Vagina (tissue), 2 donors: Measurements from ENCODE around the gene CIAO3. TPM values are rescaled to one million over a fixed set of nuclear protein-coding genes. Genes with fewer than 3 reads are reported as not detected.
"Not testable (repeated sequence)": the region's sequence is repeated elsewhere in the genome, so short reads cannot be mapped to it uniquely, and the experiment has no call there.

ENCODE experiments used
- DNase-seq, 2 donors: peaks; one replicate each; pipeline ENCODE4 v3.0.0-alpha.2; 2017; ENCODE audit errors: extremely low spot score in 2 of 2
- H3K27ac ChIP-seq: fragments of 200-600 bp; sonication (generic); one replicate; pipeline ENCODE4 v1.5.1; 2019
- H3K27me3 ChIP-seq: fragments of 200-600 bp; sonication (generic); one replicate; pipeline ENCODE4 v1.5.1; 2019
- H3K36me3 ChIP-seq, 2 donors: fragments of 200-600 bp; sonication (generic); one replicate each; pipeline ENCODE4 v1.5.1; 2017 to 2019
- H3K4me1 ChIP-seq: fragments of 200-600 bp; sonication (generic); one replicate; pipeline ENCODE4 v1.5.1; 2019
- H3K4me3 ChIP-seq, 2 donors: fragments of 200-600 bp; sonication (generic); 1 replicate in 1 of 2; 2 replicates in 1 of 2; pipeline ENCODE4 v1.5.1; 2016 to 2019
- H3K9me3 ChIP-seq: fragments of 200-600 bp; sonication (generic); one replicate; pipeline ENCODE4 v1.5.1; 2019
- CTCF ChIP-seq, 3 experiments: fragments of 450-650 bp in 2 of 3; fragments of 200-600 bp in 1 of 3; sonication (generic) in 1 of 3; IDR thresholded peaks; one replicate each; pipeline ENCODE4 v1.5.1; 2017 to 2019; ENCODE audit warnings: antibody characterized with exemption in 3 of 3, mild to moderate bottlenecking in 2 of 3, moderate library complexity in 2 of 3
- POLR2A ChIP-seq, 2 donors: fragments of 450-650 bp; IDR thresholded peaks; one replicate each; pipeline ENCODE4 v1.6.1; 2017; ENCODE audit warnings: antibody characterized with exemption in 2 of 2, mild to moderate bottlenecking in 2 of 2, moderate library complexity in 2 of 2
- POLR2AphosphoS5 ChIP-seq, 2 donors: sonication (generic); formaldehyde crosslinking; IDR thresholded peaks; one replicate each; pipeline ENCODE4 v1.9.0; 2017; ENCODE audit warnings: antibody characterized with exemption in 2 of 2, mild to moderate bottlenecking in 2 of 2, low read depth in 1 of 2; ENCODE audit not compliant: insufficient read depth in 1 of 2
- intact Hi-C: fragments of 100-400 bp; cut with DNase I; formaldehyde crosslinking; loops from one replicate; pipeline ENCODE4 v1.15.1; 2023
- total RNA-seq: library from RNA; depleted of rRNA; stranded (reverse); fragments of >200 nt; gene quantifications from one replicate; pipeline ENCODE4 v1.2.3, GENCODE V29; 2016

Gene CIAO3
- total RNA-seq, 1 donor from 2014 or later, result 32.7 TPM

GRCh38 chr16:760065-760464 is 19.3 kb upstream of the CIAO3 start:
- Histone ChIP-seq H3K27ac (no peak overlapping the region), H3K27me3 (no peaks in the 10 kb centered on the region), H3K9me3 (no peaks in the 10 kb centered on the region), H3K4me1 (peaks cover 8% of the 10 kb centered on the region), H3K4me3 (no peak overlapping the region), H3K36me3 (no peaks in the 10 kb centered on the region)
- no peak for TF ChIP-seq POLR2A (IDR thresholded peaks at IDR 0.05)
- no peak for TF ChIP-seq POLR2AphosphoS5 (IDR thresholded peaks at IDR 0.05; ENCODE audit: insufficient read depth in 1 of 2, low read depth in 1 of 2)
- TF ChIP-seq CTCF (IDR thresholded peaks at IDR 0.05), result no peak
- intact Hi-C loops, result no loop called here
- DNase-seq, result no peak

- Histone ChIP-seq H3K4me3 (no peak overlapping the region), H3K9me3 (no peaks in the 10 kb centered on the region), H3K36me3 (no peaks in the 10 kb centered on the region), H3K4me1 (peaks cover 8% of the 10 kb centered on the region), H3K27ac (no peak overlapping the region), H3K27me3 (no peaks in the 10 kb centered on the region)
- intact Hi-C loops, result no loop called here
- no peak for DNase-seq
- TF ChIP-seq CTCF (IDR thresholded peaks at IDR 0.05), result no peak
- no peak for TF ChIP-seq POLR2A (IDR thresholded peaks at IDR 0.05)
- TF ChIP-seq POLR2AphosphoS5 (IDR thresholded peaks at IDR 0.05; ENCODE audit: insufficient read depth in 1 of 2, low read depth in 1 of 2), result no peak
These were observed 18.5 kb upstream of the CIAO3 start for GRCh38 chr16:759110-759910.

- no peak overlapping the region for H3K4me3 ChIP-seq
- intact Hi-C loops, result no loop called here
- DNase-seq, result no peak
- H3K27me3 ChIP-seq, result no peaks in the 10 kb centered on the region
- H3K27ac ChIP-seq, result no peak overlapping the region
- peaks cover 8% of the 10 kb centered on the region for H3K4me1 ChIP-seq
- H3K9me3 ChIP-seq, result no peaks in the 10 kb centered on the region
- H3K36me3 ChIP-seq, result no peaks in the 10 kb centered on the region
- TF ChIP-seq CTCF (IDR thresholded peaks at IDR 0.05) (no peak), POLR2A (IDR thresholded peaks at IDR 0.05) (no peak), POLR2AphosphoS5 (IDR thresholded peaks at IDR 0.05; ENCODE audit: insufficient read depth in 1 of 2, low read depth in 1 of 2) (no peak)
These were observed 15.6 kb upstream of the CIAO3 start for GRCh38 chr16:756428-756827.

GRCh38 chr16:754656-755055 is 13.9 kb upstream of the CIAO3 start:
- DNase-seq, result no peak
- Histone ChIP-seq H3K27ac (no peak overlapping the region), H3K9me3 (no peaks in the 10 kb centered on the region), H3K36me3 (no peaks in the 10 kb centered on the region), H3K27me3 (no peaks in the 10 kb centered on the region), H3K4me3 (no peak overlapping the region), H3K4me1 (no peaks in the 10 kb centered on the region)
- TF ChIP-seq POLR2A (IDR thresholded peaks at IDR 0.05) (no peak), CTCF (IDR thresholded peaks at IDR 0.05) (no peak), POLR2AphosphoS5 (IDR thresholded peaks at IDR 0.05; ENCODE audit: insufficient read depth in 1 of 2, low read depth in 1 of 2) (no peak)
- intact Hi-C loops, result no loop called here

- H3K4me1 ChIP-seq, H3K27ac ChIP-seq, H3K9me3 ChIP-seq, H3K4me3 ChIP-seq, intact Hi-C loops, H3K27me3 ChIP-seq, DNase-seq, H3K36me3 ChIP-seq: not testable (repeated sequence)
These were observed 13.4 kb upstream of the CIAO3 start for GRCh38 chr16:754121-754607.
